GM18858 (cell line): Measurements from ENCODE around the gene LSM14B.
A peak's percentile ranks its signal among the peaks of the same experiment; 100 is the strongest.
"Not testable (repeated sequence)": the region's sequence is repeated elsewhere in the genome, so short reads cannot be mapped to it uniquely, and the experiment has no call there.

Experiments used
- ATAC-seq: cut with Tn5 transposase; IDR thresholded peaks from one replicate; pipeline ENCODE4 v1.9.1; 2021; ENCODE audit not compliant: unreplicated experiment

Gene LSM14B

GRCh38 chr20:62121776-62122653, at the start of gene LSM14B:
TSS of gene LSM14B (plus strand) at chr20:62122475. CDS start at chr20:62122667, 192 bp downstream.
- ATAC-seq: peak; percentile 67

- no peak for ATAC-seq
Measured at GRCh38 chr20:62073323-62073722, 49.0 kb upstream of the LSM14B start.

DNA sequence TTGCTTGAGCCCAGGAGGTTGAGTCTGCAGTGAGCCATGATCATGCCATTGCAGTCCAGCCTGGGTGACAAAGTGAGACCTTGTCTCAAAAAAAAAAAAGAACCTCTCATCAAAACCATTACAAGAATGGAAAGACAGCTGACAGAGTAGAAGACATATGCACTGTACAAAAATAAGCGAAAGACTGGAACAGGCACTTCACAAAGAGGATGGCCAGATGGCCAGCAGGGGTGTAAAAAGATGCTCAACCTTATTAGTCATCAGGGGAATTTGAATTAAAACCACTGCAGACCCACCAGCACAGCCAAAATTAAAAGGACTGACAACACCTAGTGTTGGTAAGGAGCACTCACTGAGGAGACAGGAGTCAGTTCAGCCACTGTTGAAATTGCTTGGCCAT, 43.1 kb upstream of the LSM14B start:
- ATAC-seq: no peak

- no peak for ATAC-seq
Measured at GRCh38 chr20:62080249-62080990, 41.9 kb upstream of the LSM14B start.

DNA sequence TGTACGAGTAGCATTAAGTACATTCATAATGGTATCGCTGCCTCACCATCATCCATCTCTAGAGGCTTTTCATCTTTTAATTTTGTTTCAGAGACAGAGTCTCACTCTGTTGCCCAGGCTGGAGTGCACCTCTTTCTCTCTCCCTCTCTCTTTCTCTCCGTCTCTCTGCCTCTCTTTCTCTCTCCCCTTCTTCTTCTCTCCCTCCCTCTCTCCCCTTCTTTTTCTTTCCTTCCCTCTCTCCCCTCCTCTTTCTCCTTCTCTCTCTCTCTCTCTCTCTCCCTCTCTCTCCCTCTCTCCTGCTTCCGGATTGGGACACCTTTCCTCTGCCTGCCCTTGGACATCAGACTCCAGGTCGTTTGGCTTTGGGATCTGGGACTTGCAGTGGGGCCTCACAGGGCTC, 39.0 kb upstream of the LSM14B start:
- ATAC-seq: no peak

DNA sequence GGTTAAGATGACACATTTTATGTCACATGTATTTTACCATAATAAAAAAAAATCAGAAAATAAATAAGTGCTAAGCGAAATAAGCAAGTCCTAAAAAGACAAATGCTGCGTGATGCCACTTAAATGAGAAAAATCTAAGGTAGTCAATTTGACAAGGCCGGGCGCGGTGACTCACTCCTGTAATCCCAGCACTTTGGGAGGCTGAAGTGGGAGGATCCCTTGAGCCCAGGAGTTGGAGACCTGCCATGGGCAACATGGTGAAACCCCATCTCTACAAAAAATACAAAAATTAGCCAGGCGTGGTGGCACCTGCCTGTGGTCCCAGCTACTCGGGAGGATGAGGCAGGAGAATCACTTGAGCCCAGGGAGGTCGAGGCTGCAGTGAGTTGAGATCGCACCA, 38.1 kb upstream of the LSM14B start:
- not testable (repeated sequence) for ATAC-seq

GRCh38 chr20:62085206-62085605, 37.1 kb upstream of the LSM14B start:
- ATAC-seq: no peak

DNA sequence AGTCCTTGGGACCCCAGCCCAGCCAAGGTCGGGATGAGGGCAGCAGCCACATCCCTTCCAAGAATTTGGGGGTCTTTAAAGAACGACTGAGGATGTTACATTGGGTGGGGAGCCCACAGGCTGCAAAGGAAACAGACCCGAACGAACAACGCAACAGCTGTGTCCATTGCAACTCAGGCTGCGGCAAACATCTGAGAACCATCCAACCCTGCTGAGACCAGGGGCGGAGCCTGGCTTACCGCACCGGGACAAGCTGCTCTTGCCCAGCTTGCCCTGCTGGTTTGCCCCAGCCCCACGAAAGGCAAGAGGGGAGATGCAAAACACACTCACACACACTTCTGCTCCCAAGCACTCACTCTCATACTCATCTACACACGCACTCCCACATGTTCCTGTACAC, 35.0 kb upstream of the LSM14B start:
- ATAC-seq: no peak

GRCh38 chr20:62087632-62088031, 34.6 kb upstream of the LSM14B start:
- no peak for ATAC-seq

GRCh38 chr20:62088258-62089127, 33.8 kb upstream of the LSM14B start:
- ATAC-seq: no peak

- ATAC-seq: no peak
Measured at GRCh38 chr20:62089393-62089792, 32.9 kb upstream of the LSM14B start.

- ATAC-seq: no peak
Measured at GRCh38 chr20:62096421-62097380, 25.6 kb upstream of the LSM14B start.

DNA sequence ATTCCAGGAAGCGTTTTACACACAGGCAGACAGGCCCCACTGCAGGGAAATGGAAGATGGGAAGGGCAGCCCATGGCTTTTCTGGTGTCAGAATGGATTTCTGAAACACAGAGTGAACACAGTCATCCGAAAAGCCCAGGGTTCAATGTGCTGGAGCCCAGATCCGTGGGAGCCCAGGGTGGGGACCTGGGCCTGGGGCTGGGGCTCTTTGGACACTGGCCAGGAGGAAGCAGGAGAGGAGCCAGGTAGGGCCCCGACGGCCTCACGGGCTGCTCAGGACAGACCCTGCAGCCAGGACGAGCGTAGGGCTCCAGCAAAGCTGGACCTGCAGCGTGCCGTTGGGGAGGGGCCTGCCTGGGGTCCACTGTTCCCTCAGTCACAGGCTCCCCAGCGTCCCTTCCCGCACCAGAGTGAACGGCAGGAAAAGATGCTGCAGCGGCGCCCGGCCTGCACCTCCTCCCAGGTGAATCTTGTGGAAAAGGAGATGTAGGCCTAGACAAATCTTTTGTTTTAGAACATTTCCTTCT, 24.3 kb upstream of the LSM14B start:
- no peak for ATAC-seq

GRCh38 chr20:62101078-62101477, 21.2 kb upstream of the LSM14B start:
- no peak for ATAC-seq

- ATAC-seq: no peak
Measured at GRCh38 chr20:62103508-62104233, 18.6 kb upstream of the LSM14B start.

GRCh38 chr20:62104234-62104789, 18.0 kb upstream of the LSM14B start:
- ATAC-seq: no peak

DNA sequence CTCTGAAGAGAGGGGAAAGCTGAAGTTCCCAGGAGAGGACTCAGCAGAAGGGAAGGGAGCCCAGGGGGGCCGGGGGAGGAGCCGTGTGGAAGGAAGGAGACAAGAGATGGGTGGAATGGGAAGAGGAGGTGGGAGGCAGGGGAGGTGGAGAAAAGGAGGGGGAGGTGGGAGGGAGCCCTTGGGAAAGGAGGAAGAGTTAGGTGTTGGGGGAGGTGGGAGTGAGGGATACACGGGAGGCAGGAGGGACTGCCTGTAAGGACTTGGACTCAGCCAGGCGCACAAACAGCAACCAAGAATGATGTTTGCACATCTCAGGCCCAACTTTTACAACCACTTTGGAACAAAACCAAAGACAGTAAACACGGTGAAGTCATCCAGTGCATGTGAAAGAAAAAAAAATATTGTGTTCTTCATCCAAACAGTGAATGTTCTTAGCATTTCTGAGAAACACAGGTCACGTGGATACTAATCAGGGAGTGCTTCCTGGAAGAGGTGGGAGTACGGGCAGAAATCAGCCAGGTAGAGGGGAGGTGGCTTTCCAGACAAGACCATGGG, 17.4 kb upstream of the LSM14B start:
- no peak for ATAC-seq

GRCh38 chr20:62105592-62105991, 16.7 kb upstream of the LSM14B start:
- no peak for ATAC-seq

GRCh38 chr20:62111148-62111547, 11.1 kb upstream of the LSM14B start:
- no peak for ATAC-seq
